Left lung (tissue), 10 donors: ENCODE measurements around the gene COL20A1. TPM values are rescaled to one million over a fixed set of nuclear protein-coding genes. Genes with fewer than 3 reads are reported as not detected.

ENCODE experiments used
- ATAC-seq: fragments of 200-7000 bp; cut with Tn5 transposase; one replicate; pipeline ENCODE4 v1.9.1; 2020; ENCODE audit warnings: moderate library complexity
- DNase-seq, 4 donors: peaks; one replicate each; pipeline ENCODE4 v3.0.0-alpha.2; 2013 to 2020
- H3K27ac ChIP-seq, 2 donors: fragments of 200-600 bp; sonication (generic) in 1 of 2; one replicate each; pipeline versions ENCODE4 v1.5.0 to v1.8.0; 2020 to 2021
- H3K27me3 ChIP-seq, 2 donors: fragments of 200-600 bp; sonication (generic) in 1 of 2; one replicate each; pipeline versions ENCODE4 v1.5.0 to v1.8.0; 2020 to 2021
- H3K36me3 ChIP-seq, 2 donors: fragments of 200-600 bp; sonication (generic) in 1 of 2; one replicate each; pipeline versions ENCODE4 v1.5.0 to v1.8.0; 2020 to 2021
- H3K4me1 ChIP-seq, 2 donors: fragments of 200-600 bp; one replicate each; pipeline ENCODE4 v1.8.0; 2021
- H3K4me3 ChIP-seq, 2 donors: fragments of 200-600 bp; sonication (generic) in 1 of 2; one replicate each; pipeline versions ENCODE4 v1.5.0 to v1.8.0; 2020 to 2021; ENCODE audit warnings: mild to moderate bottlenecking in 1 of 2
- H3K9me3 ChIP-seq, 2 donors: fragments of 200-600 bp; sonication (generic) in 1 of 2; one replicate each; pipeline versions ENCODE4 v1.5.0 to v1.8.0; 2020 to 2021
- CTCF ChIP-seq, 2 donors: fragments of 200-600 bp; sonication (generic) in 1 of 2; IDR thresholded peaks; one replicate each; pipeline versions ENCODE4 v1.5.0 to v1.8.0; 2021; ENCODE audit warnings: antibody characterized with exemption in 2 of 2
- intact Hi-C, 2 donors: fragments of 100-400 bp; cut with DNase I; formaldehyde crosslinking; loops; one replicate each; pipeline versions ENCODE4 v1.11.2 to v1.14.2; 2022
- polyA plus RNA-seq, 6 donors: library from polyadenylated mRNA; unstranded; fragments of 120-200 nt; gene quantifications; one replicate each; pipeline ENCODE4 v1.2.1, GENCODE V29; 2013; ENCODE audit not compliant: insufficient read length in 6 of 6
- total RNA-seq, 2 donors: library from RNA; stranded (reverse); fragmentation: NEBNext Ultra II Directional; extraction: Animal tissue kit (Norgen Biotek cat#: 25700); gene quantifications; one replicate each; pipeline ENCODE4 v1.2.1, GENCODE V29; 2021
- donor health status: DM: no; HTN: yes; CAD: no.
- donor health status: DM: no; HTN: no; CAD: no.

Gene COL20A1
- total and polyA plus RNA-seq, 8 donors: 0.08 to 0.31 (median 0.24) TPM; not detected in 2

DNA sequence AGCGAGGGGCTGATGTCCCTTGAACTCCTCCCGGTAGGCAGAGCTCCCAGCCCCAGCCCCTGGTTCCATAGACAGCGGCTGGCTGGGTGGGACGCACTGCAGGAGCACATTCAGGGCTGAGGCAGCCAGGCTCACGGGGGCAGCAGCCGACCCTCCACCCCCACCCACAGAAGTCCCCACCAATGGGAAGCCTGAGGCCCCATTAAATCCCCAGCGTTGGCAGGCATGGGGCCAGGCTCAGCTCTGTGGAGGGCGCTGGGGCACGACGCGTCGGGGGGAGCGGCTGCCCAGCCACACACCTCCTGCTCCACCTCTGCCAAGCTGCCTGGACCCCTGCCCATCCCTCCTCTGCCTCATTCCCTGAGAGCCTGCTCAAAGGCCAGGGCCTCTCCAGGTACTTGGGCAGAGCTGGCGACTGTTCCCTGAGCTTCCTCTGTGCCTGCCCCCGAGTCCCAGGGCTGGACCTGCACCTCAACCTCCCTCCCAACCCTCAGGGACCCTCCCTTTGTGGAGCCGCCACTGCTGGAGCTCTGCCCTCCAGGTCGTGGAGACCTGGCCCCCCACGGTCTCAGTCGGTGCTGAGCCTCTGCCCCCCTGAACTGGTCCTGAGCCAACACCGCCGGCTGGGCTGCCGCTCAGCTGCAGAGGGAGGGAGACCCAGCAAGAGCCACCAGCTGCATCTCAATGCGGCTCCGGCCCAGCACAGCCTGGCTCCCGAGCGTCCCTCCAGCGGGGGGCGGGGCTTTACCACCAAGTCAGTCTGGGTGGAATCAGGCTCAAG, 59.0 kb downstream of the COL20A1 start:
- DNase-seq (peak in 3 of 4 donors; percentile 59 to 74 (median 72)), ATAC-seq (no peak)
- Histone ChIP-seq H3K27ac (no peak overlapping the region), H3K9me3 (no peaks in the 10 kb centered on the region), H3K27me3 (peaks cover 0 to 59% of the 10 kb centered on the region in 2 donors), H3K36me3 (no peaks in the 10 kb centered on the region), H3K4me3 (no peak overlapping the region), H3K4me1 (no peaks in the 10 kb centered on the region)
- no peak for TF ChIP-seq CTCF (IDR thresholded peaks at IDR 0.05)
- intact Hi-C loops: no loop called here

DNA sequence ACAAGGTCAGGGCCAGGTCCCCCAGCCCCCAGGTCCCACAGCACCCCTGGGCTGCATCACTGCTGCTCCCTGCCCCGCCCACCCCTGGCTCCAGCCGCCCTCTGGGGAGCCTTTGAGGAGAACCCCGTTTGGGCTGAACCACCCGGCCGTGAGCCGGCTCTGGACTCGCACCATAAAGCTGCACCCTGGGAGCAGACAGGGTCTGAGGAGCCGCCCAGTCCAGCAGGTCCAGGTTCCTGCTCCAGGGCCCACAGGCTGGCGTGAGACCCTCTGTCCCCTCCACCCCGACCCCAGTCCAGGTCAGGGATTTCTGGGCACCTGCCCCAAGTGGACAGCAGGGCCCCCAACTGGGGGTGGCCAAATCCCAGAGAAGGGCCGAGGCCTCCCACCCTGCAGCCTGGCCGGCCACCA, 59.8 kb downstream of the COL20A1 start:
- DNase-seq: peak in 1 of 4 donors; percentile 63

GRCh38 chr20:63354636-63355350, 61.8 kb downstream of the COL20A1 start:
- Histone ChIP-seq H3K9me3 (no peaks in the 10 kb centered on the region), H3K27me3 (peaks cover 0 to 58% of the 10 kb centered on the region in 2 donors), H3K4me3 (no peak overlapping the region), H3K4me1 (no peaks in the 10 kb centered on the region), H3K27ac (no peak overlapping the region), H3K36me3 (no peaks in the 10 kb centered on the region)
- intact Hi-C loops: no loop called here
- no peak for TF ChIP-seq CTCF (IDR thresholded peaks at IDR 0.05)
- peak in 1 of 4 donors; percentile 63 for DNase-seq
- ATAC-seq: no peak

More for the DNA sequence above, 59.8 kb downstream of the COL20A1 start:
- no peak for TF ChIP-seq CTCF (IDR thresholded peaks at IDR 0.05)
- ATAC-seq: no peak
- Histone ChIP-seq H3K27me3 (peaks cover 0 to 56% of the 10 kb centered on the region in 2 donors), H3K27ac (no peak overlapping the region), H3K4me3 (no peak overlapping the region), H3K36me3 (no peaks in the 10 kb centered on the region), H3K4me1 (no peaks in the 10 kb centered on the region), H3K9me3 (no peaks in the 10 kb centered on the region)
- intact Hi-C loops: no loop called here

DNA sequence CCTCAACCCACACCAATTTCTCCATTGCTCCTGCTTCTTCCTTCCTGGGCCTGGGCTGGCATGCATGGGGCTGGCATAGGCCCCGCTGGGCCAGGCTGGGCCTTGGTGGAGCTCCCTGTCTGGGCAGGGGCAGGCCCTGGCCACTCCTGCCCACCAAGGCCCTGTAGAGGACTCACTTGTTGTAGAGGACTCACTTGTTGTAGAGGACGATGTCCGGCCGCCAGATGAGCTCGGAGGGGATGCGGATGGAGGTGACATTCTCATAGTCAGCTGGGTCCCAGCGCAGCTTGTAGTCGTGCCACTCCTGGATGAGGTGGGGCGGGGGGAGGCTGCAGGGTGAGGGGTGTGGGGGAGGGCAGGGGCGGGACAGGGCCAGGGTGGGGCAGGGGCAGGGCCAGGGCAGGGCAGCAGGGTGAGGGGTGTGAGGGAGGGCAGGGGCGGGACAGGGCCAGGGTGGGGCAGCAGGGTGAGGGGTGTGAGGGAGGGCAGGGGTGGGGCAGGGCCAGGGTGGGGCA, 62.9 kb downstream of the COL20A1 start:
- H3K36me3 ChIP-seq: no peaks in the 10 kb centered on the region
- DNase-seq (peak in 1 of 4 donors; percentile 51), ATAC-seq (no peak)
- H3K27me3 ChIP-seq: peaks cover 9 to 69% of the 10 kb centered on the region in 2 donors
- no peak for TF ChIP-seq CTCF (IDR thresholded peaks at IDR 0.05)
- H3K27ac ChIP-seq: no peak overlapping the region
- no peak overlapping the region for H3K4me3 ChIP-seq
- no peaks in the 10 kb centered on the region for H3K9me3 ChIP-seq
- no peaks in the 10 kb centered on the region for H3K4me1 ChIP-seq
- intact Hi-C loops: no loop called here

- no peak for TF ChIP-seq CTCF (IDR thresholded peaks at IDR 0.05)
- H3K4me3 ChIP-seq: no peak overlapping the region
- peak in 1 of 4 donors; percentile 67 for DNase-seq
- H3K9me3 ChIP-seq: no peaks in the 10 kb centered on the region
- peaks cover 12 to 76% of the 10 kb centered on the region in 2 donors for H3K27me3 ChIP-seq
- intact Hi-C loops: no loop called here
- ATAC-seq: no peak
- no peak overlapping the region for H3K27ac ChIP-seq
- H3K4me1 ChIP-seq: no peaks in the 10 kb centered on the region
- no peaks in the 10 kb centered on the region for H3K36me3 ChIP-seq
Measured at GRCh38 chr20:63356511-63356910, 63.5 kb downstream of the COL20A1 start.
